GM12874 (cell line): ENCODE data around the gene STK38.

Experiments
- TF ChIP-seq, protein P1 (sequence below): IDR thresholded peaks from 2 replicates; pipeline ENCODE4 v1.5.1; 2011; ENCODE audit warnings: low read depth, mild to moderate bottlenecking, control low read depth, low read length, moderate library complexity; ENCODE audit not compliant: insufficient read depth

The STK38 gene

DNA sequence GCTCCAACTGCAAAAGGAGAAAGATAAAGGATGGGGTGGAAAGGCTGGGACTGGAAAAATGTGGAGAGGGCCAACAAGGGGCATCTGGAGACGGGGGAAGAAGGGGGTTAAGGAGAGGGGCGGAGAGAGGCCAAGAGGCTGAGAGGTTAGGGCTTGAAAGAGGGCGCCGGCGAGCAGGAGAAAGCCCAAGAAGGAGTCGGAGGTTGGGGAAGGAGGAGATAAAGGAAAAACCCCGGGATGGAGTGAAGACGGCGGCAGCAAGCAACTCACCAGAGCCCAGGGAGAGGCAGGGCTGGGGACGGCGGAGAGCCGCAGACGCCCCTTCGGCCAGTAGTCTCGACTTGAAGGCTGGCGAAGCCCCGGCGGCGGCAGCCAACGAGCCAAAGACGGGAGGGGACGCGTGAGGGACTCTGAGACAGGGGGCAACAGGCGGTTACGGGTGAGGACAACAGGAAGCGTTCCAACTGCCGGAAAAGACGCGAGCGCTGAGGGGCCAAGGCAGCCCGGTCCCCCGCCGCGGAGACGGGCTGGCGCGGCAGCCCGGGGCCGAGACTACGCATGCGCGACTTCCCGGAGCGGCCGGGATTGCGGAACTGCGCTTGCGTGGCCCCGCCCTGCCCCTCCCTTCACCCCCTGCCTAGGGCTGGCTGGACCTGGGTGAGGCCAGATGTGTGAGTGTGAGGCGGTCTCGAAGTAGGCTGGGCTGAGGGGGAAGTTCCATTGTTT, at the start of gene STK38:
Gene STK38 (minus strand): TSS at position 560 of the 726 bp plus-strand sequence. CDS start 7,277 bp downstream, outside the sequence.
- TF ChIP-seq, protein P1, sequence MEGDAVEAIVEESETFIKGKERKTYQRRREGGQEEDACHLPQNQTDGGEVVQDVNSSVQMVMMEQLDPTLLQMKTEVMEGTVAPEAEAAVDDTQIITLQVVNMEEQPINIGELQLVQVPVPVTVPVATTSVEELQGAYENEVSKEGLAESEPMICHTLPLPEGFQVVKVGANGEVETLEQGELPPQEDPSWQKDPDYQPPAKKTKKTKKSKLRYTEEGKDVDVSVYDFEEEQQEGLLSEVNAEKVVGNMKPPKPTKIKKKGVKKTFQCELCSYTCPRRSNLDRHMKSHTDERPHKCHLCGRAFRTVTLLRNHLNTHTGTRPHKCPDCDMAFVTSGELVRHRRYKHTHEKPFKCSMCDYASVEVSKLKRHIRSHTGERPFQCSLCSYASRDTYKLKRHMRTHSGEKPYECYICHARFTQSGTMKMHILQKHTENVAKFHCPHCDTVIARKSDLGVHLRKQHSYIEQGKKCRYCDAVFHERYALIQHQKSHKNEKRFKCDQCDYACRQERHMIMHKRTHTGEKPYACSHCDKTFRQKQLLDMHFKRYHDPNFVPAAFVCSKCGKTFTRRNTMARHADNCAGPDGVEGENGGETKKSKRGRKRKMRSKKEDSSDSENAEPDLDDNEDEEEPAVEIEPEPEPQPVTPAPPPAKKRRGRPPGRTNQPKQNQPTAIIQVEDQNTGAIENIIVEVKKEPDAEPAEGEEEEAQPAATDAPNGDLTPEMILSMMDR = no peak

DNA sequence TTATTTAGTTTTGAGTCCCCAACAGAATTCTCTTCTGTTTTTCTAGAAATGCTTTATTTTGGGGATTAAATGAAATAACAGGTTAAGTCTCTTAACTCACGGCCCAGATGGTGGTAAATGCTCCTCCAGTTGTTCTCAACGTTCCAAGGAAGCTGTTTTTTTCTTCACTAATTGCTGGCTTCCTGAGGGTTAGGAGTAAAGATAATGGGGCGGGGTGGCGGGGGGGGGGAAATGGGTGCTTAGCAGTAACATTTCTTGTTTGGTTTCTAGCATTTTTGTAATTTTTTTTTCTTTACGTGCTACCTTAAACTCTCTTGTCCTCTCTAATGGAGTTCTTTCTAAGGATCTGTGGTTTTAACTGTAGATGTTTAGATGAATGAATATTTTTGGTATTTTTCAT, 49.1 kb upstream of the STK38 start:
- TF ChIP-seq, protein P1 = no peak

DNA sequence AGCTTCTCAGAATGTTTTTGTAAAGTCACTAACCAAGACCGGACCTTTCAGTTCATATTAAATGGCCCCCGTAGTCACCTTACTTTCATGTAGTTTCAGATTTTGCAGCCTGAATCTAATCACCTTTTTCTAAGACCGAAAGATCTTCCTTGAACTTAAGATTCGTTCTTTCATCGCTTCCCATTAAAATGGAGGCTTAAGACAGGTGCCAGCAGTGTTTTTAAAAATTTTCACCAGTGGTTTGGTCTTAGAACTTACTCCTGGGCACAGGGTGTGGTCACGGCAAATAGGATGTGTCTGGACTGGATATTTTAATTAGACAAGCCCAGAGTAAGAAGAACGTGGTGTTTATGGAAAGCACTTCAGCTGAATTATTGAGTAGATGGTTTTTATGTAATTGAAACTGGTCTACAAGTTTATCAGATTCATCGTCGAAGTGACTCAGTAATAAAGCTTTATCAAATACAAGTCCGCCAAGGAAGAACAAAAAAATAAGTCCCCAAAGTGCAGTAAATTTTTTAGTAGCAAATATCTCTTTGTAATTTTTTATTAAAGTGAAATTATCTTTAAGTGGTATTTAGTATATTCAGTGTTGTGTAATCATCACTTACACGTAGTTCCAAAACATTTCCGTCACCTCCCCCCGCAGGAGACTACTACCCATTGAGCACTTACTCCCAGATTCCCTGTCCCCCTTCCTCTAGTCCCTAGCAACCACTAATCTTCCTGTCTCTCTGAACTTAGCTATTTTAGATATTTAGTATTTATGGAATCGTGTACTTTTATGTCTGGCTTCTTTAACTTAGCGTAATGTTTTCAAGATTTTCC, 47.8 kb upstream of the STK38 start:
- TF ChIP-seq, protein P1 = no peak

DNA sequence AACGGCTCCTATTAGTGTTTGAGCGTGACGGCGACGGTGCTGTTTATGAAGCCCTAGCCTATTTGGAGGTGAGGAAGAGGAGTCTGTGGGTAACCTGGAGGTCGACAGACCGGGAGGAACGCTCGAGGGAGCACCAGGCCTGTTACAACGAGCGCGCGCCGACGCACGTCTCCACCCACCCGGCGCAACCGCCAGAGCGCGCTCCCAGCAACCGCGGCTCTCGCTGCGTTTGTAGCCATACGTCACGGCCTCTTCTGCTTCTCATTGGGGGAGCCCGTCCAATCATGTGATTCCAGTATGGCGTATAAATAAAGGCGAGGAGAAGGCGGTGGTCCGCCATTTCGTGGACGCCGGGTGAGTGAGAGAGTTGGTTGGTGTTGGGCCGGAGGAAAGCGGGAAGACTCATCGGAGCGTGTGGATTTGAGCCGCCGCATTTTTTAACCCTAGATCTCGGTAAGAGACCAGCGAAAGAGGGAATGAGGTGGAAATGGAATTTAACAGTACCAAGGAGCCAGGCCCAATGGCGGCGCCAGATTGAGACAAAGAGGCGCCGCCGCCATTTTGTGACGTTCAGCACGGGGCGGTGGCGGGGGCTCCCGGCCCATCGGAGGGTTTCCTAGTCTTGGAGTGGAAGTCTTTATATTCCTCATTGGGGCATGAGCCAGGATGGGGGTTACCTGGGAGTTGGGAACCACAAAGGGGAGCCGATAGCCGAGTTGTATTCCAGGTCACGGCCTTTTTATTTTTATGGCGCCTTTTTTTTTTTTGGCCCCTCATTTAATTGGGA, 46.9 kb upstream of the STK38 start, which contains the start of gene SRSF3:
Gene SRSF3 (plus strand): TSS at position 334 of the 787 bp plus-strand sequence. CDS start 2,401 bp downstream, outside the sequence.
- TF ChIP-seq, protein P1 = peak; percentile 39; the same call in 1 of the 2 replicates

DNA sequence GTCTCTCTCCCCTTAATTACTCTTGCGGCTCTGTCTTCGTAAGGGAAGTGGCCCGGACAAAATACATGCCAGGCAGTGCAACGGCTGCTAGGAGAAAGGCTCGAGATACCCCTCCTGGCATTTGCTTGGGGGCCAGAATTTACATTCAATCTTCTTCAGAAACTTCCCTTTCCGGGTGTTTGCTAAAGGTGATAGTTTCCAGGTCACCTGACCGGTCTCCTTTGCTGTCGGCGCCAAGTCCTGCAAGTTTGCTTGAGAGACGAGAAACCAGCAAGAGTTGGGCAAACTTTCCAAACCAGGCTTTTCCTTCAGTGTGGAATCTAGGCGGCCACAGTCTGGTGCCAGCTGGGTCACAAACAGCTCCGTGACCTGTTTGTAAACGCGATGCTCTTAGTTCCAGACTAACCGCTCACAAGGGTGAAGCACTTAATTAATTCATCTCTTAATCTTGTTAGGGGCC, 46.3 kb upstream of the STK38 start:
- TF ChIP-seq, protein P1 = no peak

DNA sequence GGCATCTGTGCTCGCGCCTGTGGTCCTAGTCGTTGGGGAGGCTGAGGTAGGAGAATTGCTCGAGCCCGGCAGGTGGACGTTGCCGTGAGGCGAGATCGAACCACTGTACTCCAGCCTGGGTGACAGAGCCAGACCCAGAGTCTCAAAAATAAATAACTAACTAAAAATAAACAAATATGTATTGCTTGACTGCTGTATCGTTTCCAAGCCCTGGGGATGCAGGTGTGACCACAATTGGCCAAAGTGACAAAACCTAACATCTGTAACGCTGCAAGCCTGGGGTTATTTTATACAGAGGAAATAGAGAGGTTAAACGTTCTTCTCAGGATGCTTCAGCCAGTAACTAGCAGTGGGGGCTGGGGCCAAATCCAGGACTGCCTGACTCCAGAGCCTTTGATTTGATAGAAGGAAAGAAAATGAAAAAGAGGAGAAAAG, 45.0 kb upstream of the STK38 start:
- TF ChIP-seq, protein P1 = no peak
